SK-N-SH (cell line): ENCODE measurements around the gene RGL1. TPM values are rescaled to one million over a fixed set of nuclear protein-coding genes. Genes with fewer than 3 reads are reported as not detected.

Experiments used
- CTCF ChIA-PET: fragments of 300-600, 350-600 bp; formaldehyde crosslinking; extraction: SDS; loops from one replicate; lab custom pipeline; 2021; lab: Yijun Ruan, JAX
- POLR2A ChIA-PET: fragments of 350-600 bp; sonication (Branson Sonifier 250); formaldehyde crosslinking; extraction: SDS; loops from one replicate; lab custom pipeline; 2020; ENCODE audit warnings: antibody characterized with exemption, inconsistent platforms; lab: Yijun Ruan, JAX
- DNase-seq: peaks from one replicate; pipeline ENCODE4 v3.0.0; 2012
- H2AFZ ChIP-seq: fragments of 200-600 bp; sonication (generic); 2 replicates; pipeline ENCODE4 v1.8.1; 2016; ENCODE audit warnings: antibody characterized with exemption, mild to moderate bottlenecking, low read depth
- H3F3A ChIP-seq: fragments of 200-600 bp; sonication (generic); replicated peaks from 2 replicates; pipeline ENCODE3; 2016; ENCODE audit warnings: antibody characterized with exemption, mild to moderate bottlenecking; ENCODE audit not compliant: insufficient read depth
- H3K27ac ChIP-seq, 2 experiments: fragments of 200-500 bp in 1 of 2; fragments of 200-600 bp in 1 of 2; sonication (Bioruptor generic) in 1 of 2; sonication (generic), shearing (Covaris generic) in 1 of 2; 2 replicates each; pipeline versions ENCODE4 v1.5.1 to v1.6.1; 2014 to 2016; ENCODE audit warnings: low read depth in 2 of 2, inconsistent platforms in 1 of 2, low read length in 1 of 2, mild to moderate bottlenecking in 1 of 2, mixed read lengths in 1 of 2
- H3K27me3 ChIP-seq: fragments of 200-600 bp; sonication (generic), shearing (Covaris generic); 2 replicates; pipeline ENCODE4 v1.6.1; 2016; ENCODE audit warnings: mixed run types; ENCODE audit not compliant: insufficient read depth
- H3K36me3 ChIP-seq, 2 experiments: fragments of 200-500 bp in 1 of 2; fragments of 200-600 bp in 1 of 2; sonication (Bioruptor generic) in 1 of 2; sonication (generic) in 1 of 2; replicated peaks in 1 of 2; 2 replicates each; pipeline versions ENCODE3 to v1.5.1; 2014 to 2016; ENCODE audit warnings: low read length in 1 of 2, mild to moderate bottlenecking in 1 of 2; ENCODE audit not compliant: insufficient read depth in 2 of 2, control insufficient read depth in 1 of 2
- H3K4me1 ChIP-seq, 2 experiments: fragments of 200-500 bp in 1 of 2; fragments of 200-600 bp in 1 of 2; sonication (Bioruptor generic) in 1 of 2; sonication (generic), shearing (Covaris generic) in 1 of 2; 2 replicates each; pipeline versions ENCODE4 v1.5.1 to v1.6.1; 2014 to 2016; ENCODE audit warnings: low read depth in 1 of 2, low read length in 1 of 2, mixed run types in 1 of 2; ENCODE audit not compliant: insufficient read depth in 2 of 2, control insufficient read depth in 1 of 2
- H3K4me2 ChIP-seq: fragments of 200-600 bp; sonication (generic), shearing (Covaris generic); 2 replicates; pipeline ENCODE4 v1.6.1; 2017; ENCODE audit warnings: mixed run types
- H3K4me3 ChIP-seq, 2 experiments: fragments of 200-500 bp in 1 of 2; fragments of 200-600 bp in 1 of 2; sonication (Bioruptor generic) in 1 of 2; sonication (generic), shearing (Covaris generic) in 1 of 2; 2 replicates each; pipeline versions ENCODE4 v1.5.1 to v1.8.1; 2014 to 2016; ENCODE audit warnings: low read depth in 2 of 2, inconsistent platforms in 1 of 2, low read length in 1 of 2, mild to moderate bottlenecking in 1 of 2, mixed read lengths in 1 of 2, moderate library complexity in 1 of 2
- H3K79me2 ChIP-seq: fragments of 200-600 bp; sonication (generic); 2 replicates; pipeline ENCODE4 v1.8.1; 2017; ENCODE audit warnings: mild to moderate bottlenecking; ENCODE audit not compliant: insufficient read depth
- H3K9ac ChIP-seq: fragments of 200-600 bp; sonication (generic); 2 replicates; pipeline ENCODE4 v1.6.1; 2017; ENCODE audit warnings: mixed run types
- H3K9me2 ChIP-seq: fragments of 200-600 bp; sonication (generic); 2 replicates; pipeline ENCODE4 v1.6.1; 2017; ENCODE audit warnings: mixed run types
- H3K9me3 ChIP-seq: fragments of 200-600 bp; sonication (generic); 2 replicates; pipeline ENCODE4 v1.6.1; 2017; ENCODE audit warnings: mixed run types, mild to moderate bottlenecking, moderate library complexity
- H4K20me1 ChIP-seq: fragments of 200-600 bp; sonication (generic); 2 replicates; pipeline ENCODE4 v1.6.1; 2017; ENCODE audit warnings: mild to moderate bottlenecking, mixed run types; ENCODE audit not compliant: insufficient read depth
- CHD2 ChIP-seq: fragments of 150-350 bp; IDR thresholded peaks from 2 replicates; pipeline ENCODE4 v1.6.1; 2018; ENCODE audit warnings: low read length; ENCODE audit not compliant: partially characterized antibody
- ELF1 ChIP-seq: IDR thresholded peaks from 2 replicates; pipeline ENCODE4 v1.4.0; 2012
- EP300 ChIP-seq, 2 experiments: IDR thresholded peaks; 2 replicates each; pipeline versions ENCODE4 v1.4.0 to v1.6.1; 2012; ENCODE audit warnings: borderline replicate concordance in 1 of 2, low read depth in 1 of 2, low read length in 1 of 2
- EZH2phosphoT487 ChIP-seq: fragments of 200-600 bp; sonication (generic); IDR thresholded peaks from 2 replicates; pipeline ENCODE4 v1.6.1; 2017; ENCODE audit warnings: low read depth, mixed run types, mild to moderate bottlenecking, antibody characterized with exemption, moderate library complexity, borderline replicate concordance
- FOSL2 ChIP-seq: IDR thresholded peaks from 2 replicates; pipeline ENCODE4 v1.4.0; 2012; ENCODE audit warnings: low read depth, mild to moderate bottlenecking, moderate library complexity, borderline replicate concordance
- FOXJ3 ChIP-seq: sonication (generic); formaldehyde crosslinking; IDR thresholded peaks from 2 replicates; pipeline ENCODE4 v1.5.1; 2020; ENCODE audit warnings: mild to moderate bottlenecking, missing genetic modification reagents
- FOXM1 ChIP-seq: IDR thresholded peaks from 2 replicates; pipeline ENCODE4 v1.4.0; 2012; ENCODE audit warnings: low read depth, mild to moderate bottlenecking
- GATA2 ChIP-seq: sonication (generic); formaldehyde crosslinking; IDR thresholded peaks from 2 replicates; pipeline ENCODE4 v1.5.0; 2020; ENCODE audit warnings: mild to moderate bottlenecking, missing genetic modification reagents
- IRF3 ChIP-seq: fragments of 150-350 bp; IDR thresholded peaks from 2 replicates; pipeline ENCODE4 v1.6.1; 2016; ENCODE audit warnings: mild to moderate bottlenecking, low read depth, low read length
- MEF2A ChIP-seq: IDR thresholded peaks from 2 replicates; pipeline ENCODE4 v1.4.0; 2012; ENCODE audit warnings: low read depth, borderline replicate concordance
- MXI1 ChIP-seq: IDR thresholded peaks from 2 replicates; pipeline ENCODE4 v1.6.1; 2012; ENCODE audit warnings: mild to moderate bottlenecking, low read depth, low read length, improper control_type of control experiment
- POLR2AphosphoS5 ChIP-seq: IDR thresholded peaks from 2 replicates; pipeline ENCODE4 v1.6.1; 2012; ENCODE audit warnings: low read depth, low read length
- RAD21 ChIP-seq: IDR thresholded peaks from 2 replicates; pipeline ENCODE4 v1.6.1; 2012; ENCODE audit warnings: mild to moderate bottlenecking, low read length
- RCOR1 ChIP-seq: fragments of 150-350 bp; IDR thresholded peaks from 2 replicates; pipeline ENCODE4 v1.6.1; 2017; ENCODE audit warnings: antibody characterized with exemption, low read length
- REST ChIP-seq: IDR thresholded peaks from 2 replicates; pipeline ENCODE4 v1.6.1; 2012; ENCODE audit warnings: mild to moderate bottlenecking, low read depth, low read length, moderate library complexity
- SIN3A ChIP-seq: IDR thresholded peaks from 2 replicates; pipeline ENCODE4 v1.6.1; 2012; ENCODE audit warnings: low read depth, mild to moderate bottlenecking, low read length, moderate library complexity, borderline replicate concordance
- TCF12 ChIP-seq: IDR thresholded peaks from 2 replicates; pipeline ENCODE4 v1.4.0; 2012
- TEAD4 ChIP-seq: IDR thresholded peaks from 2 replicates; pipeline ENCODE4 v1.4.0; 2012; ENCODE audit warnings: mild to moderate bottlenecking, borderline replicate concordance; ENCODE audit not compliant: insufficient read depth
- ZBTB33 ChIP-seq: IDR thresholded peaks from 2 replicates; pipeline ENCODE4 v1.4.0; 2012; ENCODE audit warnings: low read depth, borderline replicate concordance
- WGBS: methylation state at CpG from one replicate; pipeline ENCODE4 v1.1.6; 2017; ENCODE audit warnings: low lambda C conversion rate; 5-methylcytosine and 5-hydroxymethylcytosine counted together
- polyA plus RNA-seq, 3 experiments: library from polyadenylated mRNA; depleted of rRNA; stranded (reverse); fragments of >200 nt; gene quantifications; 2 replicates each; pipeline ENCODE4 v1.2.3, GENCODE V29; 2012

Gene RGL1
- polyA plus RNA-seq, 1 of the 3 experiments (the other 2 are of a cell fraction): 8.3 TPM

GRCh38 chr1:183936009-183936408 lies 131.1 kb downstream of the RGL1 start:
- Histone ChIP-seq H4K20me1 (no peaks in the 10 kb centered on the region), H3K27ac (no peak overlapping the region), H3K9ac (no peak overlapping the region), H3K36me3 (no peaks in the 10 kb centered on the region), H3K9me2 (no peaks in the 10 kb centered on the region), H3K9me3 (no peaks in the 10 kb centered on the region), H2AFZ (no peak overlapping the region), H3K79me2 (no peaks in the 10 kb centered on the region), H3F3A (no peaks in the 10 kb centered on the region), H3K27me3 (no peaks in the 10 kb centered on the region), H3K4me3 (no peak overlapping the region), H3K4me1 (peaks cover 0 to 13% of the 10 kb centered on the region in 2 experiments; a peak in 2 of 4 replicates), H3K4me2 (no peak overlapping the region)
- CTCF ChIA-PET: interaction anchor here (0.8 to 1.4 kb wide), 2 partner anchors 21 to 302 kb away, joined by 3 read pairs; no protein-coding TSS in a partner anchor
- POLR2A ChIA-PET: no interaction called here
- 95% methylated on average over 7 of the region's 7 CpGs for WGBS
- DNase-seq: no peak
- TF ChIP-seq GATA2 (CRISPR knock-in tag) (no peak), ZBTB33 (no peak), REST (no peak), EP300 (IDR thresholded peaks at IDR 0.05; ENCODE audit: borderline replicate concordance in 1 of 2, low read depth in 1 of 2, low read length in 1 of 2) (no peak), ELF1 (no peak), MEF2A (no peak), SIN3A (no peak), IRF3 (no peak), MXI1 (no peak)

- no peak overlapping the region for H2AFZ ChIP-seq
- H3K79me2 ChIP-seq: no peaks in the 10 kb centered on the region
- no peak overlapping the region for H3K4me3 ChIP-seq
- no peaks in the 10 kb centered on the region for H3K9me2 ChIP-seq
- no peaks in the 10 kb centered on the region for H3K36me3 ChIP-seq
- no peak for DNase-seq
- no peak overlapping the region for H3K4me2 ChIP-seq
- ChIA-PET CTCF (interaction anchor here (1.4 kb wide), 1 partner anchor 21 kb away, joined by 3 read pairs; no protein-coding TSS in a partner anchor), POLR2A (no interaction called here)
- no peak overlapping the region for H3K9ac ChIP-seq
- no peaks in the 10 kb centered on the region for H3K9me3 ChIP-seq
- H3F3A ChIP-seq: no peaks in the 10 kb centered on the region
- H3K27ac ChIP-seq: no peak overlapping the region
- 94% methylated on average over 7 of the region's 7 CpGs for WGBS
- H3K4me1 ChIP-seq: peaks cover 0 to 9% of the 10 kb centered on the region in 2 experiments; a peak in 2 of 4 replicates
- H3K27me3 ChIP-seq: no peaks in the 10 kb centered on the region
- H4K20me1 ChIP-seq: no peaks in the 10 kb centered on the region
- TF ChIP-seq EZH2phosphoT487 (no peak), RAD21 (no peak), TEAD4 (no peak), POLR2AphosphoS5 (no peak), FOXM1 (no peak), FOSL2 (no peak), EP300 (IDR thresholded peaks at IDR 0.05; ENCODE audit: borderline replicate concordance in 1 of 2, low read depth in 1 of 2, low read length in 1 of 2) (no peak), FOXJ3 (CRISPR knock-in tag) (no peak), SIN3A (no peak), CHD2 (no peak), TCF12 (no peak), RCOR1 (no peak), IRF3 (no peak), ELF1 (no peak), MEF2A (no peak)
Measured at GRCh38 chr1:183936791-183937190, 131.9 kb downstream of the RGL1 start.
